Fibroblast of pulmonary artery (primary cell): ENCODE measurements around the gene PHLPP1.

Experiments
- DNase-seq: peaks from one replicate; pipeline ENCODE4 v3.0.0-alpha.2; 2010; ENCODE audit warnings: low read depth
- H3K4me3 ChIP-seq: replicated peaks from 2 replicates; pipeline ENCODE4 v1.5.1; 2011; ENCODE audit warnings: low read depth, mild to moderate bottlenecking, control low read depth, low read length, moderate library complexity
- CTCF ChIP-seq: IDR thresholded peaks from 2 replicates; pipeline ENCODE4 v1.5.1; 2011; ENCODE audit warnings: mild to moderate bottlenecking, control low read depth, low read length, inconsistent platforms; ENCODE audit errors: missing control alignments

Gene PHLPP1

DNA sequence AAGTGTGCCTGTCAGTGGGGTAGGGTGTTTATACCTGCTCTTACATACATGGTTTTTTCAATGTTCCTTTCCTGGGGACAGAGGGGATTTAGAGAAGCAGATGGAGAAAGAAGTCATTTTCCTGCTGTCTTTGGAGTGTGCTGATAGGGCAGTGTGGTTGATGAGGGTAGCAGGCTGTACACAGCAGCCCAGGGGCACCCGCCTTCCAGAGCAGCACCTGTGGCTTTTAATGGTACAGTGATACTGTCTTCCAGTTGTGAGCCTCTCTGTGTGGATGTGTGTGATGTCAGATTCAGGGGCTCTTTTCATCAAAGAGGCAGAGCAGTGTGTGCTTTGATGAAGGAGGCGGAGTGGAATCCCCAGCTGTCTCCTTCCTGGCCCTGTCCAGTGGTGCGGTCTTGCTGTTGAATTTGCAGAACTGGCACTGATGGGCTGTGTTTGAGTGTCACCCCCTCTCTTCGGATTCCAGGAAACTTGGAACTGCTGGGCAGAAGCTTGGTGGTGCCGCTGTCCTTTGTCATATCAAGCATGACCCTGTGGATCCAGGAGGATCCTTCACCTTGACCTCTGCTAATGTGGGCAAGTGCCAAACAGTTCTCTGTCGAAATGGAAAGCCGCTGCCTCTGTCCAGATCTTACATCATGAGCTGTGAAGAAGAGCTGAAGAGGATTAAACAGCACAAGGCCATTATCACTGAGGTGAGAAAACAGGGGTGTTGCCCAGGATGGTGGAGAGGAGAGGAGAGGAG lies 259.8 kb downstream of the PHLPP1 start:
- no peak overlapping the region for H3K4me3 ChIP-seq
- DNase-seq = no peak
- TF ChIP-seq CTCF = no peak

DNA sequence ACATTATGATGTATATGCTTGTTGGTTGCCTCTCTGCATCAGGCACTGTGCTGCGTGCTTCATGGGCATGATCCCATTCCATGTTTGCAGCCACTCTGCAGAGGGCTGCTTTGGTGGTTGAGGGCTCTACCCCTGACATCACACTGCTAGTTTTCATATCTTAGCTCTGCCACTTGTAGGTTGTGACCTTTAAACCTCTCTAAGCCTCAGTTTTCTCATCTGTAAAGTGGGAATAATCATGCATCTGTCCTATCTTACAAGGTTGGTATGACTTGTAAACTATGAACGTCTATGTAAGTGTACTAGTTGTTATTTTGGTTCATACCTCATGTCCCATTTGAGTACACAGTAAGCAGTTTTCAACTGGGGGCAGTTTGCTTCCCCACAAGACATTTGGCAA lies 260.4 kb downstream of the PHLPP1 start:
- no peak overlapping the region for H3K4me3 ChIP-seq
- no peak for TF ChIP-seq CTCF
- no peak for DNase-seq

GRCh38 chr18:62976227-62976626 lies 260.9 kb downstream of the PHLPP1 start:
- H3K4me3 ChIP-seq = no peak overlapping the region
- TF ChIP-seq CTCF = no peak
- peak; percentile 18 for DNase-seq

DNA sequence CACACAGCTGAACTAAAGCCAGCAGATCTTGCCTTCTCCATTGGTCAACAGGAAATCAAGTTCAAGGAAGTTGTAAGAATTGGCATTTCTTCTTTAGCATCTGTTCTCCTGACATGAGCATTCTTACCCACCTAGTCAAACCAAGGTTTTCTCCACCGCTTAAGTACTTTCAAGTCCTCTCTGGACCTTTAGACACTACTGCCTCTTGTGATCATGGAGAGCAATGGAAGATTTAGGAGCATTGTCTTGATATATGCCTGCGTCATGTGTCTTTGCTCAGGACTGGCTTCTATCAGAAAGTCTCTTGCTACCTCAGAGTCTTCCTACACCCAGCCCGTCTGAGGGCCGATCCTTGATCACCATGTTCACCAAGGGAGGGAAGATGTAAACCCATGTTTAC lies 262.2 kb downstream of the PHLPP1 start:
- no peak for DNase-seq
- no peak for TF ChIP-seq CTCF
- no peak overlapping the region for H3K4me3 ChIP-seq

DNA sequence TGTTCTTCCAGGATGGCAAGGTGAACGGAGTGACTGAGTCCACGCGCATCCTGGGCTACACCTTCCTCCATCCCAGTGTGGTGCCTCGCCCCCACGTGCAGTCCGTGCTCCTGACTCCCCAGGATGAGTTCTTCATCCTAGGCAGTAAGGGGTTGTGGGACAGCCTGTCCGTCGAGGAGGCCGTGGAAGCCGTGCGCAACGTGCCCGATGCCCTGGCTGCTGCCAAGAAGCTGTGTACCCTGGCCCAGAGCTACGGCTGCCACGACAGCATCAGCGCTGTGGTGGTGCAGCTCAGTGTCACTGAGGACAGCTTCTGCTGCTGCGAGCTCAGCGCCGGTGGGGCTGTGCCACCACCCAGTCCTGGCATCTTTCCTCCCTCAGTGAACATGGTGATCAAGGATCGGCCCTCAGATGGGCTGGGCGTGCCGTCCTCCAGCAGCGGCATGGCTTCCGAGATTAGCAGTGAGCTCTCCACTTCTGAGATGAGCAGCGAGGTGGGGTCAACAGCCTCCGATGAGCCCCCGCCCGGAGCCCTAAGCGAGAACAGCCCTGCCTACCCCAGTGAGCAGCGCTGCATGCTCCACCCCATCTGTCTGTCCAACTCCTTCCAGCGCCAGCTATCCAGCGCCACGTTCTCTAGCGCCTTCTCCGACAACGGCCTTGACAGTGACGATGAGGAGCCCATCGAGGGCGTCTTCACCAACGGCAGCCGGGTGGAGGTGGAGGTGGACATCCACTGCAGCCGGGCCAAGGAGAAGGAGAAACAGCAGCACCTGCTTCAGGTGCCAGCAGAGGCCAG lies 263.1 kb downstream of the PHLPP1 start:
- TF ChIP-seq CTCF = no peak
- no peak overlapping the region for H3K4me3 ChIP-seq
- DNase-seq = no peak

- DNase-seq = peak; percentile 63
- H3K4me3 ChIP-seq = no peak overlapping the region
- TF ChIP-seq CTCF = no peak
Observed at GRCh38 chr18:62979176-62979575, 263.8 kb downstream of the PHLPP1 start.
